CD14-positive monocyte (primary cell): Measurements from ENCODE around the gene ACAA1. TPM values are rescaled to one million over a fixed set of nuclear protein-coding genes. Genes with fewer than 3 reads are reported as not detected.

ENCODE experiments used
- DNase-seq, 3 donors: peaks; one replicate each; pipeline ENCODE4 v3.0.0-alpha.2; 2011 to 2022
- H2AFZ ChIP-seq: 2 replicates; pipeline ENCODE4 v1.6.0; 2012; ENCODE audit warnings: mild to moderate bottlenecking, low read depth, low read length, inconsistent platforms; ENCODE audit not compliant: insufficient read depth, poor library complexity, severe bottlenecking
- H3K27ac ChIP-seq, 2 donors: 1 replicate in 1 of 2; 2 replicates in 1 of 2; pipeline ENCODE4 v1.5.1; 2012 to 2013; ENCODE audit warnings: low read length in 2 of 2, control low read depth in 1 of 2, inconsistent platforms in 1 of 2, low read depth in 1 of 2, mild to moderate bottlenecking in 1 of 2
- H3K27me3 ChIP-seq, 2 donors: one replicate each; pipeline versions ENCODE4 v1.6.0 to v1.6.1; 2011 to 2013; ENCODE audit warnings: low read length in 2 of 2; ENCODE audit not compliant: control insufficient read depth in 2 of 2, insufficient read depth in 2 of 2
- H3K36me3 ChIP-seq, 2 donors: replicated peaks in 1 of 2; 1 replicate in 1 of 2; 2 replicates in 1 of 2; pipeline versions ENCODE4 v1.5.1 to v1.6.1; 2012 to 2013; ENCODE audit warnings: low read length in 2 of 2, control low read depth in 1 of 2, inconsistent platforms in 1 of 2, mild to moderate bottlenecking in 1 of 2; ENCODE audit not compliant: insufficient read depth in 2 of 2, control insufficient read depth in 1 of 2
- H3K4me1 ChIP-seq, 2 donors: 1 replicate in 1 of 2; 2 replicates in 1 of 2; pipeline versions ENCODE4 v1.5.1 to v1.6.1; 2012 to 2013; ENCODE audit warnings: low read length in 2 of 2, control low read depth in 1 of 2, inconsistent platforms in 1 of 2, mild to moderate bottlenecking in 1 of 2, moderate library complexity in 1 of 2; ENCODE audit not compliant: insufficient read depth in 2 of 2, control insufficient read depth in 1 of 2
- H3K4me2 ChIP-seq: replicated peaks from 2 replicates; pipeline ENCODE3; 2012; ENCODE audit warnings: low read length, moderate library complexity, mild to moderate bottlenecking; ENCODE audit not compliant: poor library complexity, severe bottlenecking; ENCODE audit errors: extremely low read depth
- H3K4me3 ChIP-seq, 3 experiments: fragments of 200-600 bp in 1 of 3; sonication (generic) in 1 of 3; replicated peaks in 1 of 3; 1 replicate in 2 of 3; 2 replicates in 1 of 3; pipeline ENCODE4 v1.5.1; 2011 to 2013; ENCODE audit warnings: low read length in 3 of 3, mild to moderate bottlenecking in 3 of 3, control low read depth in 2 of 3, low read depth in 2 of 3, inconsistent platforms in 1 of 3, moderate library complexity in 1 of 3
- H3K79me2 ChIP-seq: 2 replicates; pipeline ENCODE4 v1.6.0; 2012; ENCODE audit warnings: mild to moderate bottlenecking, control low read depth, inconsistent platforms, low read length, moderate library complexity; ENCODE audit not compliant: insufficient read depth
- H3K9ac ChIP-seq: 2 replicates; pipeline ENCODE4 v1.6.0; 2017; ENCODE audit warnings: low read length, mild to moderate bottlenecking; ENCODE audit not compliant: insufficient read depth, poor library complexity, severe bottlenecking
- H3K9me3 ChIP-seq, 2 donors: replicated peaks in 1 of 2; 1 replicate in 1 of 2; 2 replicates in 1 of 2; pipeline versions ENCODE4 v1.5.1 to v1.6.1; 2012 to 2013; ENCODE audit warnings: low read length in 2 of 2, control low read depth in 1 of 2; ENCODE audit not compliant: control insufficient read depth in 1 of 2, insufficient read depth in 1 of 2
- H4K20me1 ChIP-seq: 2 replicates; pipeline ENCODE4 v1.6.0; 2012; ENCODE audit warnings: mild to moderate bottlenecking, low read length, control low read depth, moderate library complexity; ENCODE audit not compliant: insufficient read depth
- H3K27ac Mint-ChIP-seq, 7 donors: one replicate each; pipeline ENCODE4 v1.8.0; 2020; ENCODE audit warnings: mild to moderate bottlenecking in 7 of 7, mixed read lengths in 7 of 7, moderate library complexity in 6 of 7, inconsistent platforms in 2 of 7
- H3K27me3 Mint-ChIP-seq, 3 donors: one replicate each; pipeline ENCODE4 v1.8.0; 2021 to 2022; ENCODE audit warnings: low read depth in 3 of 3, mild to moderate bottlenecking in 3 of 3, mixed read lengths in 3 of 3, moderate library complexity in 3 of 3, inconsistent platforms in 1 of 3
- H3K36me3 Mint-ChIP-seq, 2 donors: one replicate each; pipeline ENCODE4 v1.8.0; 2020; ENCODE audit warnings: mixed read lengths in 2 of 2, inconsistent platforms in 1 of 2, mild to moderate bottlenecking in 1 of 2
- H3K4me1 Mint-ChIP-seq: one replicate; pipeline ENCODE4 v1.8.0; 2020; ENCODE audit warnings: mild to moderate bottlenecking, mixed read lengths
- H3K4me3 Mint-ChIP-seq, 2 donors: one replicate each; pipeline ENCODE4 v1.8.0; 2020; ENCODE audit warnings: mild to moderate bottlenecking in 2 of 2, mixed read lengths in 2 of 2, moderate library complexity in 1 of 2
- H3K9me3 Mint-ChIP-seq, 7 donors: one replicate each; pipeline ENCODE4 v1.8.0; 2020 to 2022; ENCODE audit warnings: mixed read lengths in 7 of 7, mild to moderate bottlenecking in 6 of 7, moderate library complexity in 6 of 7, inconsistent platforms in 2 of 7
- WGBS: methylation state at CpG from one replicate; pipeline ENCODE4 v1.1.5; 2013; ENCODE audit warnings: missing lambda C conversion rate; ENCODE audit not compliant: insufficient coverage; 5-methylcytosine and 5-hydroxymethylcytosine counted together
- intact Hi-C, 2 donors: fragments of 100-400 bp; cut with micrococcal nuclease; formaldehyde crosslinking; loops; one replicate each; pipeline versions ENCODE4 v1.15.0 to v1.15.1; 2023
- polyA plus RNA-seq, 3 donors: library from polyadenylated mRNA; depleted of rRNA in 1 of 3; unstranded in 2 of 3; stranded (reverse) in 1 of 3; fragments of 300-500 nt in 2 of 3; fragments of >200 nt in 1 of 3; fragmentation: Illumina TruSeq in 2 of 3; gene quantifications; 1 replicate in 2 of 3; 2 replicates in 1 of 3; pipeline ENCODE4 v1.2.3, GENCODE V29; 2012 to 2021
- TF ChIP-seq, protein P1 (sequence below): fragments of 200-600 bp; IDR thresholded peaks from one replicate; pipeline ENCODE4 v1.8.0; 2022; ENCODE audit warnings: antibody characterized with exemption, mild to moderate bottlenecking

The ACAA1 gene
- polyA plus RNA-seq, 3 donors, result 123 to 268 (median 133) TPM

DNA sequence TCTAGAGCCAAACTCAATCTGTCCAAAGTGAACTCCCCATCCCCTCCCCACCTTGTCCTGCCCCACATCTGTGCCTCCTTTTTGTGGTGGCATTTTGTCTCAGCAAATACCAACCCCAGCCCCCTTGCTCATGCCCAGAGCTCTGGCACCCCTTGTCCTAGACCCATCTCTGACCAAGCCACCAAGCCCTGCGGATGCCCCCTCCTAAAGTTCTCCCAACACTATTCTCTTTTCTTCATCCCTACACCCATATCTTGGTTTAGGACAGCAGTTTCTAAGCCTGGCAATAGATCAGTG, 17.7 kb downstream of the ACAA1 start:
- intact Hi-C loops, result loop anchor here (5.0 to 10.0 kb wide), 3 partner anchors 144 to 358 kb away; no protein-coding TSS in a partner anchor
- peaks cover 55 to 64% of the 10 kb centered on the region in 2 donors for H3K36me3 Mint-ChIP-seq
- Histone ChIP-seq H3K79me2 (no peaks in the 10 kb centered on the region), H3K36me3 (peaks cover 44 to 62% of the 10 kb centered on the region in 2 donors), H3K4me3 (no peak overlapping the region), H4K20me1 (peaks cover 74% of the 10 kb centered on the region), H2AFZ (no peak overlapping the region), H3K9me3 (no peaks in the 10 kb centered on the region), H3K9ac (no peak overlapping the region), H3K27me3 (no peaks in the 10 kb centered on the region), H3K4me2 (no peak overlapping the region), H3K27ac (no peak overlapping the region), H3K4me1 (peaks cover 0 to 5% of the 10 kb centered on the region in 2 donors)
- H3K4me3 Mint-ChIP-seq, result no peak overlapping the region
- peaks cover 14% of the 10 kb centered on the region for H3K4me1 Mint-ChIP-seq
- TF ChIP-seq, protein P1, sequence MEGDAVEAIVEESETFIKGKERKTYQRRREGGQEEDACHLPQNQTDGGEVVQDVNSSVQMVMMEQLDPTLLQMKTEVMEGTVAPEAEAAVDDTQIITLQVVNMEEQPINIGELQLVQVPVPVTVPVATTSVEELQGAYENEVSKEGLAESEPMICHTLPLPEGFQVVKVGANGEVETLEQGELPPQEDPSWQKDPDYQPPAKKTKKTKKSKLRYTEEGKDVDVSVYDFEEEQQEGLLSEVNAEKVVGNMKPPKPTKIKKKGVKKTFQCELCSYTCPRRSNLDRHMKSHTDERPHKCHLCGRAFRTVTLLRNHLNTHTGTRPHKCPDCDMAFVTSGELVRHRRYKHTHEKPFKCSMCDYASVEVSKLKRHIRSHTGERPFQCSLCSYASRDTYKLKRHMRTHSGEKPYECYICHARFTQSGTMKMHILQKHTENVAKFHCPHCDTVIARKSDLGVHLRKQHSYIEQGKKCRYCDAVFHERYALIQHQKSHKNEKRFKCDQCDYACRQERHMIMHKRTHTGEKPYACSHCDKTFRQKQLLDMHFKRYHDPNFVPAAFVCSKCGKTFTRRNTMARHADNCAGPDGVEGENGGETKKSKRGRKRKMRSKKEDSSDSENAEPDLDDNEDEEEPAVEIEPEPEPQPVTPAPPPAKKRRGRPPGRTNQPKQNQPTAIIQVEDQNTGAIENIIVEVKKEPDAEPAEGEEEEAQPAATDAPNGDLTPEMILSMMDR, result no peak
- H3K9me3 Mint-ChIP-seq, result no peaks in the 10 kb centered on the region
- WGBS, result 100% methylated on average over 1 of the region's 1 CpG
- H3K27me3 Mint-ChIP-seq, result peaks cover 3 to 10% (median 4%) of the 10 kb centered on the region in 3 donors
- H3K27ac Mint-ChIP-seq, result peak overlapping the region in 2 of 7 donors; percentile 62 to 81
- DNase-seq, result no peak

DNA sequence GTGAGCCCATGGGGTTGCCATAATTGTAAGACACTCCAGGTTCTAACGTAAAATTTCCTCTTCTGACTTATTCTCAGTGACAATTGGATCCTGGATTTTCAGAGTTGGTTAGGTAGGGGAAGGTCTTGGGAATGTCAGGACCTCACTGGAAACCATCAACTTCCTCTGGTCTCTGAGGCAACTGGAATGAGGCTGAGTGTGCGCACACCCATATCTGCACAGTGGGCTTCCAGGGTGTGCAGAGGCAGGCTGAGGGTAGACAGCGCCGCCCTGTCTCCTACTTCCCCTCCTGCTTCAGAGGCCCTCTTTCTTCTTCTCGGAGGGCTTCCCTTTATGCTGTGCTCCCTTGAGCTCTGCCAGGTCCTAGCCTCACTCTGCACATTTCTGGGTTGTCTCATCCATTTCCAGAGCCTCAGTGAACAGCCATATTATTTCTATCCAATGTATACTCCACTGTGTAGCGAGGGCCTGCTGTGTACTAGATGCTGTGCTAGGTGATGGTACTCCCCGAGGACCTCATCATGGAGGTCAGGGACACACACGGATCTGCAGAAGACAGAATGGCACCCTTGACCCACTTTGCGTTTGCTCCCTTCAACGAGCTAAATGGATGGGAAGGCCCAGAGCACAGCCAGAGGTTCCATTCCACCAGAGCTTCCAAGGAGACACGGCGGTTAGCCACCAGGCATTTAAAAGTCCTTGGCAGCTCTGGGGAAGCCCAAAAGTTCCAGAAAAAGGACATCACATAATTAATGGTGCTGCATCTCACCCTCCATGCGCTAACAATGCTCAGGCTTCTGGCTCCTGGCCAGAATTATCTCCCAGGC, 18.3 kb downstream of the ACAA1 start:
- Mint-ChIP-seq H3K9me3 (no peaks in the 10 kb centered on the region), H3K27me3 (peaks cover 3 to 10% (median 4%) of the 10 kb centered on the region in 3 donors), H3K4me1 (peaks cover 14% of the 10 kb centered on the region), H3K27ac (peak overlapping the region in 5 of 7 donors; percentile 48 to 81 (median 76)), H3K36me3 (peaks cover 51 to 59% of the 10 kb centered on the region in 2 donors), H3K4me3 (no peak overlapping the region)
- Histone ChIP-seq H4K20me1 (peaks cover 68% of the 10 kb centered on the region), H2AFZ (no peak overlapping the region), H3K9ac (no peak overlapping the region), H3K4me3 (no peak overlapping the region), H3K4me1 (peaks cover 0 to 5% of the 10 kb centered on the region in 2 donors), H3K4me2 (no peak overlapping the region), H3K9me3 (no peaks in the 10 kb centered on the region), H3K27me3 (no peaks in the 10 kb centered on the region), H3K27ac (no peak overlapping the region), H3K36me3 (peaks cover 39 to 56% of the 10 kb centered on the region in 2 donors), H3K79me2 (no peaks in the 10 kb centered on the region)
- WGBS, result 78% methylated on average over 11 of the region's 13 CpGs
- no peak for DNase-seq
- TF ChIP-seq, protein P1, result no peak
- intact Hi-C loops, result loop anchor here (5.0 to 10.0 kb wide), 3 partner anchors 144 to 359 kb away; no protein-coding TSS in a partner anchor
